Erythroblast (primary cell): ENCODE measurements around the gene EVA1C.
"Not testable (repeated sequence)": the region's sequence is repeated elsewhere in the genome, so short reads cannot be mapped to it uniquely, and the experiment has no call there.

Experiments
- GATA1 ChIP-seq: IDR thresholded peaks from 2 replicates; pipeline ENCODE4 v1.6.1; 2011; ENCODE audit warnings: low read depth, mild to moderate bottlenecking, control low read depth, low read length, moderate library complexity
- POLR2A ChIP-seq: IDR thresholded peaks from 2 replicates; pipeline ENCODE4 v1.6.1; 2011; ENCODE audit warnings: mild to moderate bottlenecking, low read length

GRCh38 chr21:32432982-32433660 lies 20.6 kb downstream of the EVA1C start:
- not testable (repeated sequence) for TF ChIP-seq POLR2A, GATA1
